GM19468 (cell line): ENCODE data around the gene CLK2.
"Not testable (repeated sequence)": the region's sequence is repeated elsewhere in the genome, so short reads cannot be mapped to it uniquely, and the experiment has no call there.

Experiments used
- ATAC-seq: cut with Tn5 transposase; IDR thresholded peaks from one replicate; pipeline ENCODE4 v1.9.1; 2021; ENCODE audit warnings: mild to moderate bottlenecking, moderate library complexity, moderate number of reproducible peaks; ENCODE audit not compliant: unreplicated experiment; ENCODE audit errors: extremely low read depth

CLK2 gene

DNA sequence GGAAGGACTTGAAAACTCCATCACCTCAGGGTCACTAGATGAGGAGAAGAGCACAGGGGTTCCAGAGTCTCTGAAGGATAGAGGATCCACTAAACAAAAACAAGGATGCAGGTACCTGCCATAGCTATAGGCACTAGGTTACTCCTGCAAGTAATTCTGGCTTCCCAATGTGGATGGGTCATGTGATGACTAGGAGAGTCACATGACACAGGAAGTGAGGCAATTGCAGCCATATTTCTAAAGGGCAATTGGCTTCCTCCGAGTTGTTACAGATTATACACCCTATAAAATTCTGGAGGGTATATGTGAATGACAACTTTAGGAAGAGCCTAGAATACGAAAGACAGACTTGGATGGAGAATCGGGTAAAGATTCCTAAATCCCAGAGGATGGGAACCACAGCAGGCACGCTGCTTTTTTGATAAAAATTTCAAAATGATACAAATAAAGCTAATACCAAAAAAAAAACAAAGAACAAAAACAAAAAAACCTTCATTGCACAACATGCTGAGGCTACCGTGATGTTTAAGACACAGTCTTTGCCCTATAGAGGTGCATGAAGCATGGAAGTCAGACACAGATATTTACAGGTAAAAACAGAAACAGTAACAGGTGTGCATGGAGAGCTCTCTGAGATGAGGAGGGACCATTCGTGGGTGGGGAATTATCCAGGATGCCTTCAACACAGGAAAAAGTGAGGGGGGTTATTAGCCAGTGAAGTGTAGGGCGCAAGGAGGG, 54.3 kb downstream of the CLK2 start:
- no peak for ATAC-seq

- ATAC-seq = not testable (repeated sequence)
Observed at GRCh38 chr1:155214702-155215101, 58.6 kb downstream of the CLK2 start.
